Stimulated activated CD4-positive, alpha-beta T cell treated with anti-CD3 and anti-CD28 coated beads, TNF-alpha, amount 100 ng/mL, for 4 hours (primary cell): ENCODE measurements around the gene GPR18.

Experiments
- DNase-seq, 3 experiments: peaks; one replicate each; pipeline ENCODE4 v3.0.0-alpha.2; 2020; ENCODE audit warnings: low read depth in 3 of 3

GPR18 gene, protein sequence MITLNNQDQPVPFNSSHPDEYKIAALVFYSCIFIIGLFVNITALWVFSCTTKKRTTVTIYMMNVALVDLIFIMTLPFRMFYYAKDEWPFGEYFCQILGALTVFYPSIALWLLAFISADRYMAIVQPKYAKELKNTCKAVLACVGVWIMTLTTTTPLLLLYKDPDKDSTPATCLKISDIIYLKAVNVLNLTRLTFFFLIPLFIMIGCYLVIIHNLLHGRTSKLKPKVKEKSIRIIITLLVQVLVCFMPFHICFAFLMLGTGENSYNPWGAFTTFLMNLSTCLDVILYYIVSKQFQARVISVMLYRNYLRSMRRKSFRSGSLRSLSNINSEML

GRCh38 chr13:99258210-99258860 is at the start of gene GPR18:
GPR18 (minus strand) TSS chr13:99258379; CDS start chr13:99255872, 2,507 bp downstream.
- DNase-seq: no peak

DNA sequence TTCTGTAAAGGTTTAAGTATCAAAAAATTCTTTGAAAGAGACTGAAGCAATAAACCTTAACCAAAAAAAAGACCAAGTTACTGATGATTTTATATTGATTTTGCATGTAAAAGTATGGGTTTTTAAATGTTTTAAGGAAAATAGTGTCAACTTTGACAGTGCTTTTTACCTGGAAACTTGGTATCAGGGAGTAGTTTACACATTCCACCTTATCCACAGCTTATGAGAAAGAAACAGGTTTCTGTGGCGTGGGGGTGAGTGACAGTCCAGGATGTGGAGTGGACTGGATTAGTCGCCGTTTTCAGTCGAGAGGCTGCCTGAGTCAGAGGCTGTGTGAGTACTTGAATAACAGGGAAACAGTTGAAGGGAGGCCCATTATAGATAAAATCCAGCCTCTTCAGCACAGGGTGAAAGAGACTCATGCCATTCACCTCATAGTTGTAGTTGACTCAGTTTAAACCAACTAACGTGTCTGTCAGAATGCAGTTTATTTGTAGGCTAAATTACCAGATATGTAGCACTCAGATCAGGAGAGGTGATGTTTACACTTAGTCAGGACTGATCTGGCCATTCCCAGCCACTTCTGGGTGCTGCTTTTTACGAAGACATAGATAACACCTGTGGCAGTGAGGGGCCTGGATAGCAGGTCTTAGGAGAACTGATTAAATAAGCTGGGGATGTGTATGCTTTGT is 49.6 kb upstream of the GPR18 start:
- peak in 1 of 3 experiments; percentile 53 for DNase-seq

DNA sequence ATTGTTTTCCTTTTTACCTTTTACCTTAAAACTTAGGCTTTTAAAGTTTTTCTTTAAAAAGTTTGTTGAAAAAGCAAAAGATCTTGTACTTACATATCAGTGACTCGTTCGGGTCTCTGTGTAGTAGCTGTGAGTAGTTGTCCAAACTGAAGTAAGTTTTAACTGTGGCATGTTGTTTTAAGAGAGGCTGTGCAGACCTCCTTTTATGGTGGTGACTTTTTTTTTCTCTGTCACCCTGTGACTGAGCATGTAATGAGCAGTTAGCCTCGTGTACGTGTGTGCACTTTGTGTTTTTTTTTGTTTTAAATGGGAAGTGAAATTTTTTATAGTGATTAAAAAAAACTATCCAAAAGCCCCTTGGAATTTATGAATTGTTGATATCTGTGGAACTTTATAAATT is 49.1 kb upstream of the GPR18 start, which contains the start of gene GPR183:
TSS of gene GPR183 (minus strand) at position 153 of the 400 bp plus-strand sequence. CDS start 11,254 bp downstream, outside the sequence.
- no peak for DNase-seq

- DNase-seq: no peak
Observed at GRCh38 chr13:99305566-99305965, 47.4 kb upstream of the GPR18 start.

GRCh38 chr13:99305158-99305557 is 47.0 kb upstream of the GPR18 start:
- no peak for DNase-seq

- DNase-seq: no peak
Observed at GRCh38 chr13:99304541-99304940, 46.4 kb upstream of the GPR18 start.

GRCh38 chr13:99303863-99304521 is 45.8 kb upstream of the GPR18 start:
- no peak for DNase-seq

- no peak for DNase-seq
Observed at GRCh38 chr13:99302637-99303505, 44.7 kb upstream of the GPR18 start.

- DNase-seq: no peak
Observed at GRCh38 chr13:99301913-99302636, 43.9 kb upstream of the GPR18 start.

GRCh38 chr13:99301056-99301838 is 43.1 kb upstream of the GPR18 start:
- no peak for DNase-seq

- DNase-seq: no peak
Observed at GRCh38 chr13:99299920-99300341, 41.8 kb upstream of the GPR18 start.

DNA sequence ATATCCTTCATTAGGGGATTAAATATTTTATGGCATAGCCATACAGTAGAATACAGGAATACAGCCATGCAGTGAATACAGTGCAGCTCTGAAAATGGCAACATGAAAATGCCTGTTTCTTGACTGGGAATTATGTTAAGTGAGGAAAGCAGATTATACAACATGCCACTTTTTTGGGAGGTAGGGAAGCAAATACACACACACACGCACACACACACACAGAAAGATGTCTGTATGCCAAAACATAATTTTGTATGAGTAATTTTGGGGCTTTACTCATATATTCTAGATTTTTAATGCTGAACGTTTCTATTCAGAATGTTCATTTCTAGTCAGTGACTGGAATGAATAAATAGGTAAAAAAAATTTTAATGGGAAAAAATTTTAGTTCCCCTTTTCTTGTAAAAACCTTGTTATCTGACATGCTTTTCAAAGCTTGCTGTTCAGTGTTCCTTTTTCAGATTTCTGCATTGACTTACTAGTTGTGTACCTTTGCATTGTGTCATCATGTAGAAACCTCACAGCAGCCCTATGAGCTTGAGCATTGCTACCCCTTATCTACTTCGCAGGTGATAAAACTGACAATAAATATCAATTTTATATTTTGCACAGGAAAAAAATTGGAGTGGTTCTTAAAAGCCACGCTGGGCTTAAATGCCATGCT is 41.2 kb upstream of the GPR18 start:
- DNase-seq: no peak

- DNase-seq: no peak
Observed at GRCh38 chr13:99298056-99298455, 39.9 kb upstream of the GPR18 start.

GRCh38 chr13:99297331-99297730 is 39.2 kb upstream of the GPR18 start:
- DNase-seq: no peak

DNA sequence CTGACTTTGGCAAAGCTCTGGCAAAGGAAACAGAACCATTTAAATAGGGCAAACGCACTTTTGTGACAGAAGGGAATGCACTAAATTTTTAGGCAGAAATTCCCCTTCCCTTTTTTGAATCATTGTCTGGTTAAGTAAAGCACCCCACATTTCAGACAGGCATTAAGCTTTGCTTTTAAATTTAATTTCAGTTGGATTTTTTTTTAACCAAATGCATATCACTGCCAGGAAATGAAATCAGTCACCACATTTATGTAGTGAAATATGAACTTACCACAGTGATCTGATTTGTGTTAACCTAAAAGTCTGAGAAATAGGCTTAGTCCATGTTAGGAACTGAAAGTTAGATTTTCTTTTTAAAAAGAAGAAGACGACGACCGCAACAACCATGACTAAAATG is 38.2 kb upstream of the GPR18 start:
- DNase-seq: no peak

DNA sequence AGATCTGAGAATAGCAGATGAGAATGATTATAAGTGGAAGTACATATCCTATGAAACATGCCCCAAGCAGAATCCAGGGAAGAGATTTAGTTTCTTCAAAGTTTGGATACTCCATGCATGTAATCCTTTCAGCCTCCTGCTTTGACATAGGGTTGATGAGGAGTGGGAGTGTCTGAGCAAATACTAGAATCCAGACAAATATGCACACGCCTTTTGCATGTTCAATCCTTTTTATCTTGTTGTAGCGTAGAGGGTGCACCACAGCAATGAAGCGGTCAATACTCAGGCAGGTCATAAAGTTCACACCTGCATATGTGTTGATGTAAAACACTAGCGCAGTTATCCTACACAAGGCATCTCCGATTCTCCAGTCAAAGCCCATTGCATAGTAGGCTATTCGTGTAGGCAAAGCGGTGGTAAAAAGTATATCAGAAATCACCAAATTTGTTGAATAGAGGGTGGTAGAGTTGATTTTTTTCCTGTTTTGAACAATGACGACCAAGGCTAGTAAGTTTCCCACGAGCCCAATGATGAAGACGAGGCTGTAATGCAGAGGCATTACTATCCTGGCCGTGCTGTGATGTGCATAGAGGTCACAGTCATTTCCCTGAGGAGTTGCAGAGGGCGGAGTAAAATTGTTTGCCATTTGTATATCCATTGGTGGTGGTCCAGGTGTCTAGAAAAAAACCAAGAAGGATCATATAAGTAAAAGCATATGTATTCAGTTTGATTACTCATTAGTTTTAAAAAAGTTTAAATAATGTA is 37.5 kb upstream of the GPR18 start:
- DNase-seq: no peak

- DNase-seq: no peak
Observed at GRCh38 chr13:99294958-99295357, 36.8 kb upstream of the GPR18 start.

- DNase-seq: no peak
Observed at GRCh38 chr13:99294198-99294597, 36.0 kb upstream of the GPR18 start.
